Left ventricle myocardium inferior (tissue), 1 donor: ENCODE measurements around the gene GLOD4. TPM values are rescaled to one million over a fixed set of nuclear protein-coding genes. Genes with fewer than 3 reads are reported as not detected.

Experiments
- DNase-seq: peaks from one replicate; pipeline ENCODE4 v3.0.0-alpha.2; 2020
- H3K27ac ChIP-seq: fragments of 200-600 bp; replicated peaks from 2 replicates; pipeline ENCODE4 v1.8.0; 2021
- H3K27me3 ChIP-seq: fragments of 200-600 bp; 2 replicates; pipeline ENCODE4 v1.8.0; 2021; ENCODE audit warnings: low read depth
- H3K36me3 ChIP-seq: fragments of 200-600 bp; 2 replicates; pipeline ENCODE4 v1.8.0; 2021
- H3K4me1 ChIP-seq: fragments of 200-600 bp; 2 replicates; pipeline ENCODE4 v1.8.0; 2021
- H3K4me3 ChIP-seq: fragments of 200-600 bp; 2 replicates; pipeline ENCODE4 v1.8.0; 2021; ENCODE audit warnings: mild to moderate bottlenecking, moderate library complexity
- H3K9me3 ChIP-seq: fragments of 200-600 bp; replicated peaks from 2 replicates; pipeline ENCODE4 v1.8.0; 2021
- intact Hi-C: fragments of 100-400 bp; cut with micrococcal nuclease; formaldehyde crosslinking; loops from one replicate; pipeline ENCODE4 v1.11.0; 2022
- total RNA-seq: library from RNA; stranded (reverse); fragmentation: NEBNext Ultra II Directional; extraction: Animal tissue kit (Norgen Biotek cat#: 25700); gene quantifications from one replicate; pipeline ENCODE4 v1.2.1, GENCODE V29; 2021
- TF ChIP-seq, protein P1 (sequence below): fragments of 200-600 bp; IDR thresholded peaks from 2 replicates; pipeline ENCODE4 v1.8.0; 2021; ENCODE audit warnings: antibody characterized with exemption, mild to moderate bottlenecking, borderline replicate concordance
- donor health status: DM: no; HTN: yes; CAD: no; lungs with severe emphysema.

Gene GLOD4
- total RNA-seq, 1 donor from 2014 or later, result 26.5 TPM

DNA sequence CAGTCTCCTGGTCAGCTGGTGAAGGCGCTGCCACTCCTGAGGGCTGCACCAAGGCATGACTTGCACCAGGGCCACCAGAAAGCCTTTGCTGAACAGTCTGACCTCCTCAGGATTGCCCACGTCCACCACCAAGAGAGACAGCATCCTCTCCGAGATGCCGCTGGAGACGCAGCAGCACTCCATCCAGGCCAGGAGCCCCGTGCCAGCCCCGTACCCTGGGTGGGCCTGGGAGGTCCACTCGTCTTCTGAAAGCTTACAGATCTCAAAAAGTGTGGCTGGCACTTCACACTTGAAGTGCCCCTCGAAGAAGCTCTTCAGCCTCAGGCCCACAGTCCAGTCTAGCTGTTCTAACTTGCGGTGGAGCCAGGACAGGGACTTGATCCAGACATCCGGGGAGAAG lies 36.7 kb downstream of the GLOD4 start:
- Histone ChIP-seq H3K27ac (no peak overlapping the region), H3K4me3 (no peak overlapping the region), H3K27me3 (no peaks in the 10 kb centered on the region), H3K36me3 (peaks cover 71% of the 10 kb centered on the region), H3K4me1 (peaks cover 7% of the 10 kb centered on the region), H3K9me3 (no peaks in the 10 kb centered on the region)
- intact Hi-C loops, result no loop called here
- TF ChIP-seq, protein P1, sequence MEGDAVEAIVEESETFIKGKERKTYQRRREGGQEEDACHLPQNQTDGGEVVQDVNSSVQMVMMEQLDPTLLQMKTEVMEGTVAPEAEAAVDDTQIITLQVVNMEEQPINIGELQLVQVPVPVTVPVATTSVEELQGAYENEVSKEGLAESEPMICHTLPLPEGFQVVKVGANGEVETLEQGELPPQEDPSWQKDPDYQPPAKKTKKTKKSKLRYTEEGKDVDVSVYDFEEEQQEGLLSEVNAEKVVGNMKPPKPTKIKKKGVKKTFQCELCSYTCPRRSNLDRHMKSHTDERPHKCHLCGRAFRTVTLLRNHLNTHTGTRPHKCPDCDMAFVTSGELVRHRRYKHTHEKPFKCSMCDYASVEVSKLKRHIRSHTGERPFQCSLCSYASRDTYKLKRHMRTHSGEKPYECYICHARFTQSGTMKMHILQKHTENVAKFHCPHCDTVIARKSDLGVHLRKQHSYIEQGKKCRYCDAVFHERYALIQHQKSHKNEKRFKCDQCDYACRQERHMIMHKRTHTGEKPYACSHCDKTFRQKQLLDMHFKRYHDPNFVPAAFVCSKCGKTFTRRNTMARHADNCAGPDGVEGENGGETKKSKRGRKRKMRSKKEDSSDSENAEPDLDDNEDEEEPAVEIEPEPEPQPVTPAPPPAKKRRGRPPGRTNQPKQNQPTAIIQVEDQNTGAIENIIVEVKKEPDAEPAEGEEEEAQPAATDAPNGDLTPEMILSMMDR, result no peak
- no peak for DNase-seq

DNA sequence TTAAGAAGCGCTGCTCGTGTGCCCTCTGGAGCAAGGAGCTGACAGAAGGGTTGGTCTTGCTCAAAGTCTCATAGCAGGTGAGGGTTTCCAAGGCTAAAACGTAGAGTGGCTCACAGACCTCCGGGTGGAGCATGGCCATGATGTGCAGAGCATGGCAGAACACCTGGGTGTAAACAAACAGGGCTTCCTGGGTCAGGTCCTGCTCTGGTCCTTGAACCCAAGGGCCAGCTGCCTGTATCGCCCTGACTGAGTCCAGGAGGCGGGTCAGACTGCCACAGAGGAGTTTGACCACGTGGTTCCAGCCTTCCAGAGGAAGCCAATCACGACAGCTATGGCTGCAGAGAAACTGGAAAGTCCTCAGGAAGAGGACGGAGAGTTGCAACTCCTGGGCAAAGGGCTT lies 37.1 kb downstream of the GLOD4 start:
- Histone ChIP-seq H3K36me3 (peaks cover 75% of the 10 kb centered on the region), H3K27ac (no peak overlapping the region), H3K9me3 (no peaks in the 10 kb centered on the region), H3K4me1 (peaks cover 2% of the 10 kb centered on the region), H3K4me3 (no peak overlapping the region), H3K27me3 (no peaks in the 10 kb centered on the region)
- intact Hi-C loops, result no loop called here
- TF ChIP-seq, protein P1, result no peak
- DNase-seq, result no peak

DNA sequence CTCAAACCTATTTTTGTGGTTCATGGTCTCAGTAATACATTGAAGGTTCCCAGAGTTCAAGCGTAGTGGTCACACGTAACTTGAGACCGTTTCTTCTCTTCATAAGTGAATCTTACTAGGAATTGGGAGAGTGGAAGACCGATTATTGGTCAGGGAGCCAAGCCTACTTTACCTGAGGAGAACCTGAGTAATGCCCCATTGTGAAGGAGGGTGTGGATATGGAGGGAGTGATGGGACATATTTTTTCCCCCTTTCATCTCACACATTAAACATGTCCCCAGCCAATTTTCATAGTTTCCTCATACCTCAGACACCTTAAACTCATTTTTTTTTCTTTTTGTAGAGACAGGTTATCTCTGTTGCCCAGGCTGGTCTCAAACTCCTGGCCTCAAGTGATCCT lies 38.9 kb downstream of the GLOD4 start:
- H3K36me3 ChIP-seq, result peaks cover 84% of the 10 kb centered on the region
- H3K9me3 ChIP-seq, result no peaks in the 10 kb centered on the region
- H3K4me3 ChIP-seq, result no peak overlapping the region
- no peaks in the 10 kb centered on the region for H3K27me3 ChIP-seq
- no peak for DNase-seq
- H3K4me1 ChIP-seq, result no peaks in the 10 kb centered on the region
- intact Hi-C loops, result no loop called here
- H3K27ac ChIP-seq, result no peak overlapping the region
- TF ChIP-seq, protein P1, result no peak

DNA sequence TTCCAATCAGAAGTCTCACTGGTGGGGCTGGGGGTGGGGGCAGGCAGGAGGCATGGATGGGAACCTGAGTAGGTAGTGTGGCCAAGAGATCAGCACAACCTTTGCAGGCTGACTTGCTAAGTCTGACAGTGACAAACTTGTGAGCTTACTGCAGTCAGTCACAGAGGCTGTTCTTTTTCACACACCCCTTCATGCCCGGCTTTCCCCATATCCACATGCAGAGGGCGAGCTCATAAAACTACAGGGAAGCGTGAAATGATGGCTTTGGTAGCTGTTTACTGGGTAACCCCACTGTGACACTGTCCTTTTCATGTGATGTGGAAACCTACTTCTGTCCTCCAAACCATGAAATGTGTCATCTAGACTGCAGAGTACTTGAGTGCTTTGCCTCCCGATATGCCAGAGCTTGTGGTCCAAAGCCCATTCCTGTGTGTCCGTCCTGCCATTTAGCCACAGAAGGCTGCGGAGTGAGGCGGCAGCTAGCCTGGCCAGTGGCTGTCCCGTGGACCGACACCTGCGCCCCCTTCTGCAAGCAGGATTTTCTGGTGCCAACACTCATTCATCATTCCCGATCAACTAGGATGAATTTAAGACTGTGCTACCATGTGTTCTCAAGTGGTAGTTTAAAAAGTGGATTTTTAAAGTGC lies 39.8 kb downstream of the GLOD4 start:
- H3K36me3 ChIP-seq, result peaks cover 78% of the 10 kb centered on the region
- TF ChIP-seq, protein P1, result no peak
- intact Hi-C loops, result no loop called here
- no peaks in the 10 kb centered on the region for H3K9me3 ChIP-seq
- no peak overlapping the region for H3K27ac ChIP-seq
- no peaks in the 10 kb centered on the region for H3K27me3 ChIP-seq
- no peaks in the 10 kb centered on the region for H3K4me1 ChIP-seq
- H3K4me3 ChIP-seq, result no peak overlapping the region
- no peak for DNase-seq

DNA sequence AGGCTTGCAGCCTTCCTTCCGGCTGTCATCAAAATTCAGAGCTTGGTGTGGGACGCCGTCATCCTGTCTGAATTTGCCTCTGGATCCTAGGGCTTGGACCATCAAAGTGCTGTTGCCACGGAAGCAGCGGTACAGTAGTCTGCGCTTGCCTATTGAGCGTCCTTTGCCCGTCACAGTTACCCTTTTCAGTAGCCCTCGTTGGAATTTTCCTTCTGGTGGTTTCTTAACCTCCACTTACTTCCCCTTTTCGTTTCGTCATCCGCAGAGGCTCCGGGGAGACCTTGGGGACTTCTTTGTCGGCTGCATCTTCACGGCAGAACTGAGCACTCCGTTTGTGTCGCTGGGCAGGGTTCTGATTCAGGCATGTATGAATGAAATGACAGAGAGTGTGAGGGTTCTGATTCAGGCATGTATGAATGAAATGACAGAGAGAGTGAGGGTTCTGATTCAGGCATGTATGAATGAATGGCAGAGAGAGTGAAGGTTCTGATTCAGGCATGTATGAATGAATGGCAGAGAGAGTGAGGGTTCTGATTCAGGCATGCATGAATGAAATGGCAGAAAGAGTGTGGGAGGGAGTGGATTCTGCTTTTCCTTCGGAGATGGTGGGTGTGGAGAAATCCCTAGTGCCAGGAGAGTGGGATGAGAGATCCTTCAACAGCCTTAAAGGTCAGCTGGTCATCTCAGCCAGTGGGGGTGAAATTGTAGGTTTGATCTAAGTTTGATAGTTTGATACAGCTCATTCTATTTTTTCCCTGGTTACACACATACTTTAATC lies 41.7 kb downstream of the GLOD4 start:
- Histone ChIP-seq H3K27ac (no peak overlapping the region), H3K4me3 (no peak overlapping the region), H3K27me3 (no peaks in the 10 kb centered on the region), H3K36me3 (peaks cover 60% of the 10 kb centered on the region), H3K4me1 (no peaks in the 10 kb centered on the region), H3K9me3 (no peaks in the 10 kb centered on the region)
- intact Hi-C loops, result no loop called here
- DNase-seq, result no peak
- TF ChIP-seq, protein P1, result no peak
